Memory B cell (primary cell): ENCODE results near the gene CHN2.

Experiments
- ATAC-seq: fragments of 150-1000 bp; cut with Tn5 transposase; 2 replicates; pipeline ENCODE4 v1.10.0; 2021; ENCODE audit warnings: low read depth, mild to moderate bottlenecking, moderate library complexity
- DNase-seq, 2 donors: peaks; one replicate each; pipeline ENCODE4 v3.0.0; 2022; ENCODE audit warnings: low spot score in 2 of 2
- H3K27ac Mint-ChIP-seq: one replicate; pipeline ENCODE4 v1.8.0; 2022; ENCODE audit warnings: mild to moderate bottlenecking, moderate library complexity, mixed read lengths
- H3K27me3 Mint-ChIP-seq: one replicate; pipeline ENCODE4 v1.8.0; 2022; ENCODE audit warnings: mixed read lengths
- H3K36me3 Mint-ChIP-seq: one replicate; pipeline ENCODE4 v1.8.0; 2022; ENCODE audit warnings: mild to moderate bottlenecking, mixed read lengths
- H3K4me1 Mint-ChIP-seq: one replicate; pipeline ENCODE4 v1.8.0; 2022; ENCODE audit warnings: mixed read lengths
- H3K4me3 Mint-ChIP-seq: one replicate; pipeline ENCODE4 v1.8.0; 2022; ENCODE audit warnings: mild to moderate bottlenecking, moderate library complexity, mixed read lengths
- H3K9me3 Mint-ChIP-seq: one replicate; pipeline ENCODE4 v1.8.0; 2022; ENCODE audit warnings: mixed read lengths

CHN2 gene

GRCh38 chr7:29224726-29225125, 30.2 kb downstream of the CHN2 start:
- H3K36me3 Mint-ChIP-seq: no peaks in the 10 kb centered on the region
- no peaks in the 10 kb centered on the region for H3K9me3 Mint-ChIP-seq
- DNase-seq: no peak
- no peak overlapping the region for H3K4me3 Mint-ChIP-seq
- H3K27me3 Mint-ChIP-seq: no peaks in the 10 kb centered on the region
- no peaks in the 10 kb centered on the region for H3K4me1 Mint-ChIP-seq
- no peak overlapping the region for H3K27ac Mint-ChIP-seq
- ATAC-seq: no peak

DNA sequence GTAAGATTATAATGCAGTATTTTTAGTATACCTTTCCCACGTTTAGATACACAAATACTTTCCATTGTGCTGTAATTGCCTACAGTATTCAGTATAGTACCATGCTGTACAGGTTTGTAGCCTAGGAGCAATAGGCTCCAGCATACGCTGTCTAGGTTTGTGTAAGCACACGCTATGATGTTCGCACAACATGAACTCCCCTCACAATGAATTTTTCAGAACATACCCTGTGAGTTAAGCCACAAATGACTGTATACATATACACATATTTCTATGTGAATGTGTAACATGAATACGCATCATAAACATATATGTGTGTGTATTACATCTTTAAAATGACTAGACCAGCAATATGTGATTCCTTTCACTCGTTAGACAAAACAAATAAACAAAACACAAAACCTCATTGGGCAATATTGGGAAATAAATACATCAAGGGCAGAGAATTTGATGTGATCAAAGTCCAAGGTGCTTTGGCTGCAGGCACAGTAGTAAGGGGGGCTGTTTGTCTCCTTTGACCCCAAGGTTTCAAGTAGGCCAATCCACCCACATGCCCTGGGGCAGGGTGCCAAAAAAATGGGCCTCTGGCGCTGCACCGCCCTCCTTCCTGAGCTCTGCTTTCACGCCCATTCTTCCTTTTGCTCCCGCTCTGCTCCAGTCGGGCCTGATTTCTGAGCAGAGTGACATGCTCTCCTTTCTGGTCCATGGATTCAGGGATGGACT, 33.9 kb downstream of the CHN2 start:
- Mint-ChIP-seq H3K36me3 (no peaks in the 10 kb centered on the region), H3K4me1 (no peaks in the 10 kb centered on the region), H3K27me3 (no peaks in the 10 kb centered on the region), H3K4me3 (no peak overlapping the region), H3K9me3 (no peaks in the 10 kb centered on the region), H3K27ac (no peak overlapping the region)
- no peak for DNase-seq
- no peak for ATAC-seq

- H3K9me3 Mint-ChIP-seq: no peaks in the 10 kb centered on the region
- no peaks in the 10 kb centered on the region for H3K27me3 Mint-ChIP-seq
- ATAC-seq (no peak), DNase-seq (no peak)
- H3K27ac Mint-ChIP-seq: no peak overlapping the region
- no peaks in the 10 kb centered on the region for H3K4me1 Mint-ChIP-seq
- H3K4me3 Mint-ChIP-seq: no peak overlapping the region
- no peaks in the 10 kb centered on the region for H3K36me3 Mint-ChIP-seq
Measured at GRCh38 chr7:29229066-29229465, 34.5 kb downstream of the CHN2 start.

DNA sequence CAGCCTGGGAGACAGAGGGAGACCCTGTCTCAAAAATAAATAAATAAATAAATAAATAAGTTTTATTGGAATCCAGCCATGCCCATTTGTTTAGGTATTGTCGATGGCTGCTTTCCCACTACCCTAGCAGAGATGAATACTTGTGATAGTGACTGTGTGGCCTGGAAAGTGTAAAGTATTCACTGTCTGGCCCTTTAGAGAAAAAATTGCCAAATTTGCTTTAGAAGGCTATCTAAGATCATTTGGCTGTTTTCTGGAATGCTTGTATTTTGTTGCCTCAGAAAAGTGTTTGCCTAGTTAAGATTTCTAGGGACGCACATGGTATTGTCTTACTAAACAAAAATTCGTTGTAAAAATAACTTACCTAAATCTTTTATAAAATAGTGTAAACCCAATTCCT, 35.4 kb downstream of the CHN2 start:
- ATAC-seq (no peak), DNase-seq (no peak)
- H3K36me3 Mint-ChIP-seq: no peaks in the 10 kb centered on the region
- H3K4me1 Mint-ChIP-seq: no peaks in the 10 kb centered on the region
- no peak overlapping the region for H3K27ac Mint-ChIP-seq
- no peak overlapping the region for H3K4me3 Mint-ChIP-seq
- no peaks in the 10 kb centered on the region for H3K9me3 Mint-ChIP-seq
- no peaks in the 10 kb centered on the region for H3K27me3 Mint-ChIP-seq

- no peaks in the 10 kb centered on the region for H3K4me1 Mint-ChIP-seq
- H3K27ac Mint-ChIP-seq: no peak overlapping the region
- no peak for ATAC-seq
- no peaks in the 10 kb centered on the region for H3K36me3 Mint-ChIP-seq
- peaks cover 2% of the 10 kb centered on the region for H3K27me3 Mint-ChIP-seq
- H3K4me3 Mint-ChIP-seq: no peak overlapping the region
- H3K9me3 Mint-ChIP-seq: no peaks in the 10 kb centered on the region
- no peak for DNase-seq
Measured at GRCh38 chr7:29230871-29231345, 36.3 kb downstream of the CHN2 start.

DNA sequence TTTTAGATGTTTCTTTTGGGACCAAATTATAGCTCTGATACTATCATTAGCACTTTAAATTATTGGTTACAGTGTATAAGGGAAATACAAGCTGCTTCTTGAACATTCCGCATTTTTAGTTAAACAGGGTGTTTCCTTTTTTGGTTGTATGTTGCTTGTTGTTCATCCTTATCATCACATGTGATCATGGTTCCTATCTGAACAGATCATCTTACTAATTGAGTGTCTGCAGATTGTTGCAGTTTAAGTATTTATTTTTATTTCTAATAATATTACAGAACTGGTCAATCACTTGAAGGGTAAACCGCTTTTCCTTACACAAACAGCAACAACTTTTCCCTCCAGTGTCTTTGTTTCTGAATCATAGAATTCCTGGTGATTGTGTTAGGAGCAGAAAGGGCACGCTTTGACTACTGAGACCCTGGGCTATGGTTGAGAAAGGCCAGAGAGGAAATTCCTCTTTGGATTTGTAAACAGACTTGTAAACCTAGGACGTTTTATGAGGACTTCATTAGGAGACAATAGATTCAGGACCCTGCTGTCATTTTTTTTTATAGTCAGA, 37.2 kb downstream of the CHN2 start:
- Mint-ChIP-seq H3K27me3 (peaks cover 2% of the 10 kb centered on the region), H3K36me3 (no peaks in the 10 kb centered on the region), H3K4me3 (no peak overlapping the region), H3K4me1 (no peaks in the 10 kb centered on the region), H3K9me3 (no peaks in the 10 kb centered on the region), H3K27ac (no peak overlapping the region)
- ATAC-seq: no peak
- no peak for DNase-seq

GRCh38 chr7:29234438-29234837, 39.9 kb downstream of the CHN2 start:
- H3K9me3 Mint-ChIP-seq: no peaks in the 10 kb centered on the region
- no peak for DNase-seq
- no peak for ATAC-seq
- no peaks in the 10 kb centered on the region for H3K4me1 Mint-ChIP-seq
- peaks cover 9% of the 10 kb centered on the region for H3K27me3 Mint-ChIP-seq
- H3K36me3 Mint-ChIP-seq: no peaks in the 10 kb centered on the region
- no peak overlapping the region for H3K27ac Mint-ChIP-seq
- no peak overlapping the region for H3K4me3 Mint-ChIP-seq

- Mint-ChIP-seq H3K4me3 (no peak overlapping the region), H3K36me3 (no peaks in the 10 kb centered on the region), H3K9me3 (peaks cover 2% of the 10 kb centered on the region), H3K27ac (no peak overlapping the region), H3K4me1 (peaks cover 2% of the 10 kb centered on the region), H3K27me3 (peaks cover 12% of the 10 kb centered on the region)
- ATAC-seq (no peak), DNase-seq (no peak)
Measured at GRCh38 chr7:29236071-29236580, 41.6 kb downstream of the CHN2 start.

DNA sequence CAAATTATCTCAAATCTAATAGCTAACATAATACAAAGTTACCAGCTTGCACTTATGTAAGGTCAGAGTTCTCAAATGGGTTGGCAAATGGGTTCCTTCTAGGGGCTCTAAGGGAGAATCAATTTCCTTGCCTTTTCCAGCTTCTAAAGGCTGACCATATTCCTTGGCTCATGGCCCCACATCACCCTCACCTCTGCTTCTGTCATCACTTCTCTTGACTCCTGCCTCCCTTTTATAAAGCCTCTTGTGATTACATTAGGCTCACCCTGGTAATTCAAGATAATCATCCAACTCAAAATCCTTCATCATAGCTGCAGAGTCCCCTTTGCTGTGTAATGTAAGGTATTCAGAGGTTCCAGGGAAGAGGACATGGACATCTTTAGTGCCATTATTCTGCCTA, 42.1 kb downstream of the CHN2 start:
- H3K9me3 Mint-ChIP-seq: peaks cover 2% of the 10 kb centered on the region
- H3K4me1 Mint-ChIP-seq: peaks cover 2% of the 10 kb centered on the region
- peaks cover 12% of the 10 kb centered on the region for H3K27me3 Mint-ChIP-seq
- H3K36me3 Mint-ChIP-seq: no peaks in the 10 kb centered on the region
- H3K4me3 Mint-ChIP-seq: no peak overlapping the region
- no peak overlapping the region for H3K27ac Mint-ChIP-seq
- ATAC-seq (no peak), DNase-seq (no peak)

- Mint-ChIP-seq H3K27me3 (peaks cover 12% of the 10 kb centered on the region), H3K27ac (no peak overlapping the region), H3K36me3 (no peaks in the 10 kb centered on the region), H3K4me3 (no peak overlapping the region), H3K4me1 (peaks cover 2% of the 10 kb centered on the region), H3K9me3 (peaks cover 2% of the 10 kb centered on the region)
- ATAC-seq (no peak), DNase-seq (no peak)
Measured at GRCh38 chr7:29237489-29237888, 42.9 kb downstream of the CHN2 start.

DNA sequence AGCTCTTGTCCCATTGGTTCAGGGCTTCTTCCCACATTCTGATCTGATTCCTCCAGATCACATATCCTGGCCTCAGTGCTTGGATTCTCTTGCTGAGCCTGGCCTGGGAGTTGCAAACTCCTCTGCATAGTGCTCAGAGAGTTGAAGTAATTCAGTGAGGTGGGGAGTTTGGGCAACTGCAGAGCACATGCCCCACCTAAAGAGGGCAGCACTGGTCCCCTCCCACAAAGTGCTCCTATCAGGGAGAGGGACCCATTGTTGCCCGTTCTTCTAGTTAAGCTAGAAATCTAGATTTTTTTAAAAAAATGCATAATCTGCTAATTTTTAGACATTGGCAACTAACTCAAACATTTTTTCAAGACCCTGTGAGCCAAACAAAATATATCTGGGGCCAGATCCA, 45.1 kb downstream of the CHN2 start:
- DNase-seq: no peak
- Mint-ChIP-seq H3K27ac (no peak overlapping the region), H3K27me3 (peaks cover 12% of the 10 kb centered on the region), H3K4me3 (no peak overlapping the region), H3K4me1 (peaks cover 14% of the 10 kb centered on the region), H3K36me3 (no peaks in the 10 kb centered on the region), H3K9me3 (peaks cover 2% of the 10 kb centered on the region)
- no peak for ATAC-seq

DNA sequence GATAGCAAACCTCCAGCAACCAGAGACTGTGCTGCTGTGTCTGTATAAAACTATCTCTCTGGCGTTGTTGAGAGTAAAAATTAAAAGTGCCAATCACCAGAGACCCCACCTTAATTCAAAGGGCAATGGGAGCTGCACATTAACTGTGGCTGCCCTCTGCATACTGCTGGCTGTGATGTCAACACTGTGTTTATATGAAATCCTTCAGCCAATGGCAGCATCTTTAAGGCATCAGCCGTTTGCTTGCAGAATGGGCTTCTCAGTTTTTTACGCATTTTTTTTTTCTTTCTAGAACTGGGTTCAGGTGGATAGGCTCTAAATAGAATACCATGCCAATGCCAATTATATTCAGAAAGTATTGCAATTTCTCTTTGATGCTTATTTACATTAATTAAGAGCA, 47.7 kb downstream of the CHN2 start:
- Mint-ChIP-seq H3K27ac (no peak overlapping the region), H3K4me3 (no peak overlapping the region), H3K4me1 (peaks cover 17% of the 10 kb centered on the region), H3K9me3 (peaks cover 4% of the 10 kb centered on the region), H3K36me3 (no peaks in the 10 kb centered on the region), H3K27me3 (peaks cover 12% of the 10 kb centered on the region)
- ATAC-seq: no peak
- DNase-seq: no peak

- ATAC-seq: peak; percentile 80
- peak in 1 of 2 donors; percentile 22 for DNase-seq
- Mint-ChIP-seq H3K4me1 (peaks cover 27% of the 10 kb centered on the region), H3K27ac (peak overlapping the region; percentile 85), H3K36me3 (no peaks in the 10 kb centered on the region), H3K9me3 (peaks cover 4% of the 10 kb centered on the region), H3K4me3 (peak overlapping the region; percentile 24), H3K27me3 (peaks cover 8% of the 10 kb centered on the region)
Measured at GRCh38 chr7:29243910-29244655, 49.5 kb downstream of the CHN2 start.

GRCh38 chr7:29247224-29247962, 52.8 kb downstream of the CHN2 start:
- no peak overlapping the region for H3K4me3 Mint-ChIP-seq
- no peak overlapping the region for H3K27ac Mint-ChIP-seq
- peaks cover 1% of the 10 kb centered on the region for H3K9me3 Mint-ChIP-seq
- DNase-seq: no peak
- H3K27me3 Mint-ChIP-seq: peaks cover 3% of the 10 kb centered on the region
- no peaks in the 10 kb centered on the region for H3K36me3 Mint-ChIP-seq
- no peak for ATAC-seq
- H3K4me1 Mint-ChIP-seq: peaks cover 24% of the 10 kb centered on the region
